Measurements from ENCODE around the gene MTG1.

- TF ChIP-seq CTCF (conservative IDR thresholded peaks at IDR 0.05 in 1 of 2, IDR thresholded peaks at IDR 0.05 in 1 of 2; ENCODE audit: low read depth in 1 of 2, low read length in 2 of 2) (no peak), EZH2 (IDR thresholded peaks at IDR 0.05; ENCODE audit: low read length, missing control alignments) (no peak)
Observed at GRCh38 chr10:133379152-133379800, 14.7 kb upstream of the MTG1 start, which contains the start of gene PAOX.

Data from fibroblast of lung (primary cell).